ENCODE data around the gene MYT1.

MYT1 gene

GRCh38 chr20:64148581-64148980, 15.7 kb upstream of the MYT1 start:
- Histone ChIP-seq H3K27ac (no peak overlapping the region), H3K4me3 (no peak overlapping the region)
- no peak for DNase-seq (ENCODE audit: low spot score)
- no peak for TF ChIP-seq CTCF (IDR thresholded peaks at IDR 0.05)

- DNase-seq (ENCODE audit: low spot score): no peak
- H3K27ac ChIP-seq: no peak overlapping the region
- H3K4me3 ChIP-seq: no peak overlapping the region
- no peak for TF ChIP-seq CTCF (IDR thresholded peaks at IDR 0.05)
Measured at GRCh38 chr20:64149141-64149540, 15.1 kb upstream of the MYT1 start.

DNA sequence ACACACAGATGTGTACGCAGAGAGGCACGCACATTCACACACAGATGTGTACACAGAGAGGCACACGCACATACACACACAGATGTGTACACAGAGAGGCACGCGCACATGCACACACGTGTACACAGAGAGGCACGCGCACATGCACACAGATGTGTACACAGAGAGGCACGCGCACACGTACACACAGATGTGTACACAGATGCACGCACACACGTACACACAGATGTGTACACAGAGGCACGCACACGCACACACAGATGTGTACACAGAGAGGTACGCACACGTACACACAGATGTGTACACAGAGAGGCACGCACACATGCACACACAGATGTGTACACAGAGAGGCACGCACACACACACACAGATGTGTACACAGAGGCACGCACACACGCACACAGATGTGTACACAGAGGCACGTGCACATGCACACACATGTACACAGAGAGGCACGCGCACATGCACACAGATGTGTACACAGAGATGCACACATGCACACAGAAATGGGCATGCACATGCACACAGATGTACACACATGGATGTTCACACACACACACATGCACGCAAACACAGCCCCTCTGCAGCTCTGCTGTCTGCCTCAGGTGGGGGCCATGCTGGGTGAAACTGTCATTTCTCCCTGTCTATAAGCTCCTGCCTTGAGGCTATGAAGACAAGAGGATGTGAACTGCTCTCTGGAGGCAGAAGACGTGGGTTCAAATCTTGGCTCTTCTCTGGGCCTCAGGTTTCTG, 14.3 kb upstream of the MYT1 start:
- Histone ChIP-seq H3K4me3 (no peak overlapping the region), H3K27ac (no peak overlapping the region)
- no peak for TF ChIP-seq CTCF (IDR thresholded peaks at IDR 0.05)
- no peak for DNase-seq (ENCODE audit: low spot score)

GRCh38 chr20:64150756-64151632, 13.3 kb upstream of the MYT1 start:
- no peak for DNase-seq (ENCODE audit: low spot score)
- H3K27ac ChIP-seq: no peak overlapping the region
- H3K4me3 ChIP-seq: no peak overlapping the region
- TF ChIP-seq CTCF (IDR thresholded peaks at IDR 0.05): no peak

DNA sequence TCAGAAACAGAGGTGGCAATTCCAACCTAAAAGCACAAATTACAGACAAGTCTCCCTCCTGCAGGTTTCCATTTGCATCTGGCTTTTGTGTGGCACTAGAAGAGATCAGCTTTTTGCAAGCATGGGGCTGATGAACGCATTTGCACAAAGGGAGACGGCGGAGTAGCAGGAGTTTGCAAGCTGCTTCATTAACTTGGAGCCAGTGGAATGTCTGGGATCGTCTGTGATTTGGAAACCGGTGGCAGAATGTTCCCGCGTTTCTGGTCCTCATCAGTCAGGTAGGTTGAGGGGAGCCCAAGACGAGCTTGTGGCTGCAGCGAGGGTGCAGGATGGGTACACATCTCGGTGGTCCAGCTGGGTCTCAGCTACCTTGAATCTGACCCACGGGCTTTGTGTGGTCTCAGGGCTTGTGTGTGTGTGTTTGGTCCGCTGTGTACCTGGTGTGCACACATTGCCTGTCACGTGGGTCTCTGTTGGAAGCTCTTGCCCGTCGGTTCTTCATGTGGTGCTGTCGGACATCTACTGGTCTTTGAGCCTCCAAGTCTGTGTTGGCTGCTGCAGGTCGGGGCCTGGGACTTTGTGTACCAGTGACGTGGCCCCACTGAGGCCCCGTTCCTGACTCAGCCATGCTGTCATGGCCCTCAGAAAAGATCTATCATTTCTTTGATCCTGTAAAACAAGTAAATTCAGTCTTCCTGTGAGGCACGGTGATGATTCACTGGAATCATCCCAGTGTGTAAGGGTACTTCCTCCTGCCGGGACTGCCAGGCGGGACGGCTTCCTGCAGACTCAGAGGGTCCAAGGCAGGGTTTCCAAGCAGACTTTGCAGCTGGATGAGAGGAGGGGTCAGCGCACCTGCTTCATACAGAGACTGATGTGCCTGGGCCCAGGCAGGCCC, 12.4 kb upstream of the MYT1 start:
- DNase-seq (ENCODE audit: low spot score): no peak

More for the DNA sequence above, 12.4 kb upstream of the MYT1 start:
- Histone ChIP-seq H3K27ac (no peak overlapping the region), H3K4me3 (no peak overlapping the region)
- TF ChIP-seq CTCF (IDR thresholded peaks at IDR 0.05): no peak
